ENCODE measurements around the gene EXD3. TPM values are rescaled to one million over a fixed set of nuclear protein-coding genes. Genes with fewer than 3 reads are reported as not detected.

EXD3 gene
- total RNA-seq, 1 experiment from 2014 or later, result 15.3 TPM

- H3K9me3 ChIP-seq (ENCODE audit: control insufficient read depth, low read depth, low read length), result no peaks in the 10 kb centered on the region
- H3K23ac ChIP-seq (ENCODE audit: insufficient read length, low read depth, low read length), result no peak overlapping the region
- WGBS (ENCODE audit: extremely low coverage, insufficient read length, low lambda C conversion rate), result no CpG with 5 or more reads among the region's 43 CpGs
- no peak overlapping the region for H4K8ac ChIP-seq (replicated peaks; ENCODE audit: insufficient read length, low read depth, low read length)
- no peak overlapping the region for H3K14ac ChIP-seq (ENCODE audit: insufficient read depth, low read length)
- H2BK12ac ChIP-seq (ENCODE audit: insufficient read length, low read depth, low read length), result no peak overlapping the region
- no peak overlapping the region for H3K9ac ChIP-seq (ENCODE audit: extremely low read depth, insufficient read length, low read length)
- DNase-seq, result no peak
- no peaks in the 10 kb centered on the region for H3K36me3 Mint-ChIP-seq (ENCODE audit: insufficient read depth in 1 of 3, low read depth in 3 of 3)
- no peak overlapping the region for H2BK15ac ChIP-seq (ENCODE audit: low read depth, low read length)
- no peaks in the 10 kb centered on the region for H4K20me1 ChIP-seq (ENCODE audit: control insufficient read depth, insufficient read depth, insufficient read length)
- no peak overlapping the region for H2BK20ac ChIP-seq (ENCODE audit: low read depth, low read length, poor library complexity, severe bottlenecking)
- no peaks in the 10 kb centered on the region for H3K27me3 ChIP-seq (ENCODE audit: insufficient read depth, low read length)
- H2AK5ac ChIP-seq (ENCODE audit: insufficient read length, low read length), result no peak overlapping the region
- H2BK5ac ChIP-seq (ENCODE audit: insufficient read length, low read length), result no peak overlapping the region
- peaks cover 3% of the 10 kb centered on the region; the same call in 1 of the 2 replicates for H3K27me3 Mint-ChIP-seq (ENCODE audit: low read depth)
- no peak overlapping the region for H3T11ph ChIP-seq (ENCODE audit: low read length)
- no peak overlapping the region for H3K4me2 ChIP-seq (ENCODE audit: insufficient read depth, insufficient read length, low read length)
- H3K4me1 ChIP-seq (ENCODE audit: insufficient read depth, low read length), result no peaks in the 10 kb centered on the region
- no peak for TF ChIP-seq CTCF (conservative IDR thresholded peaks at IDR 0.05)
- H2BK120ac ChIP-seq (ENCODE audit: low read depth, low read length, poor library complexity, severe bottlenecking), result no peak overlapping the region
- H2AFZ ChIP-seq (ENCODE audit: low read length), result no peak overlapping the region
- H3K4ac ChIP-seq (ENCODE audit: low read depth, low read length), result no peak overlapping the region
- H3K9me3 Mint-ChIP-seq, result no peaks in the 10 kb centered on the region
- H3K79me1 ChIP-seq (ENCODE audit: insufficient read depth, low read depth, low read length, poor library complexity, severe bottlenecking), result no peaks in the 10 kb centered on the region
- no peak overlapping the region for H4K5ac ChIP-seq (ENCODE audit: insufficient read length, low read depth, low read length)
- no peak overlapping the region; a peak in 1 of 5 replicates for H3K4me3 Mint-ChIP-seq
- H3K23me2 ChIP-seq (ENCODE audit: insufficient read length, low read depth, low read length, poor library complexity, severe bottlenecking), result no peaks in the 10 kb centered on the region
- H3K27ac Mint-ChIP-seq, result no peak overlapping the region
- no peaks in the 10 kb centered on the region; a peak in 1 of 4 replicates for H3K4me1 Mint-ChIP-seq
- no peak overlapping the region for H3K27ac ChIP-seq (ENCODE audit: insufficient read length, low read depth, low read length)
- H4K91ac ChIP-seq (ENCODE audit: insufficient read length, low read depth, low read length), result no peak overlapping the region
- no peaks in the 10 kb centered on the region for H3K79me2 ChIP-seq (ENCODE audit: insufficient read depth, low read length)
- H3K56ac ChIP-seq (ENCODE audit: insufficient read length, low read depth, low read length), result no peak overlapping the region
- H3K18ac ChIP-seq (ENCODE audit: insufficient read length, low read depth, low read length), result no peak overlapping the region
These were observed 11.8 kb upstream of the EXD3 start for GRCh38 chr9:137434498-137435380.
